NCI-H2227 treated with DMSO at 0.1 percent for 48 hours (cell line): Measurements from ENCODE around the gene DOK3.

ENCODE experiments used
- DNase-seq: peaks from one replicate; lab custom pipeline; 2025; lab: John Stamatoyannopoulos, UW

Gene DOK3

DNA sequence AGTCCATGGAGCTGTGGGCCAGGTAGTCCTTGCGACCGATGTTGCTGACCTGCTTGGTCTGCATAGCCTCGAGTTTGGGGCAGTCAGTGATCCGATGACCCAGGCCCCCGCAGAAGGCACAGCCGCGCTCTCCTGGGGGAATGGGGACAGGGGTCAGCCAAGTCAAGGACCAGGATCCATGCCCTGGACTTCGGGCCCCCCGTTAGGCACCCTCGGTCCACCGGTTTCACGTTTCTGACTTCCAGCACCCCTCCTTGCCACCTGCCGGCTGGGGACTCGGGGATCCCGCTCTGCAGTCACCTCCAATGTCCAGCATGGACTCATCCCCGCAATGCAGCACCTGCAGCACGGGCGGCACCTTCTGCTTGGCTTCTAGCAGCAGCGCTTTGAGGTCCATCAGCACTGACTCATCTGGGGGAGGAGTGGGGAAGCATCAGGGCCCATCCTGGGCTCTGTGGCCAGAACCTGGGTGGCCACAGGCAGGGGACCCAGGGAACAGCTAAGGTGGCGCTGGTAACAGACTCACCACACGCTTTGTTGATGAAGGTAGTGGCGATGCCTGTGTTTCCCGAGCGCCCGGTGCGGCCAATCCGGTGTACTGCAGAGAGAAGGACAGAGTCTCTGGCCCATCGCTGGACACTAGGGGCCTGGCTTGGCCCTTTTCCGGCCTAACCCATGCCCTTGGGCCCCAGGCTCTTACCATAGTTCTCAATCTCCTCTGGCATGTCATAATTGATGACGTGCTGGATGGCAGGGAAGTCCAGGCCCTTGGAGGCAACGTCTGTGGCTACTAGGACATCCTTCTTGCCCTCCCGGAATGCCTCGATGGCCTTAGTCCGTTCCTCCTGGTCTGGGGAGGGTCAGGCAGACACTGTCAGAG lies 2.4 kb upstream of the DOK3 start:
- DNase-seq = no peak

DNA sequence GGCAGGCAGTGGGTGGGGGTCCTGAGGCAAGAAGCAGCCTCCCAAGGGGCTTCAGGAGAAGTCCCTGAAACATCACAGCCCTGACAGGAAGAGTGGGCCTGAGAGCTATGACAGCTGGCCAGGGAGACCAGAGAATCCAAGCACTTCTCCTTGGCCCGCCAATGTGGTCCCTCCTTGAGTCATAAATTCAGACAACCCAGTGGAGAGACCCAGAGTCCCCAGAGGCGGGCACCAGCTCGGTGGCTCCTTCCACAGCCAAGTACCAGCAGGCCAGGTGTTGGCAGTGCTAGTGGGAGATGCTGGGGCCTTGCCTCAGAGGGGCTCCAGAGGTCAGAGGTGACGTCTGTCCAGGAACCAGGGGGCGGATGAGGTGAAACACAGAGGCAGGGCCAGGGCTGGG lies 1.6 kb upstream of the DOK3 start:
- no peak for DNase-seq

DNA sequence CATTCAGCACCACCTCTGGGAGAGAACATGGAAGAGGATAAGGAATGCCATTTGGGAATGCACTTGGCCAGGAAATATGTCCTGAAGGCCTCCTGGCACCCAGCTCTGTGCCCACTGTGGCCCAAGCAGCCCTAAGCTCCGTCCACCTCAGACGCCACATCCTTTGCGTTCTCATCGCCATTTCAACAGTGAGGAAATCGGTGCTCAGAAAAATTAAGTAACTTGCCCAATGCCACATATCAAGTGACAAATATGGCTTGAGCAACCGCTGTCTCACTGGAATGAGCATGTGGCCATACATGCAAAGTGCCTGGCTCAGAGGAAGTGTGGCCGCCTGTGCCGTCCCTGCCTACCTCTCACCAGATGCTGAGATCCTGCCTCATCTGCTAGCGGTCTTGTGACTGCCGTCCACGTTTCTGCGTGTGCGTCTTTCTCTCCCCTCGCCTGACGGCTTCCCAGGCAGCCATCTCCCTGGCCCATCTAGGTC lies 984 bp upstream of the DOK3 start:
- no peak for DNase-seq

DNA sequence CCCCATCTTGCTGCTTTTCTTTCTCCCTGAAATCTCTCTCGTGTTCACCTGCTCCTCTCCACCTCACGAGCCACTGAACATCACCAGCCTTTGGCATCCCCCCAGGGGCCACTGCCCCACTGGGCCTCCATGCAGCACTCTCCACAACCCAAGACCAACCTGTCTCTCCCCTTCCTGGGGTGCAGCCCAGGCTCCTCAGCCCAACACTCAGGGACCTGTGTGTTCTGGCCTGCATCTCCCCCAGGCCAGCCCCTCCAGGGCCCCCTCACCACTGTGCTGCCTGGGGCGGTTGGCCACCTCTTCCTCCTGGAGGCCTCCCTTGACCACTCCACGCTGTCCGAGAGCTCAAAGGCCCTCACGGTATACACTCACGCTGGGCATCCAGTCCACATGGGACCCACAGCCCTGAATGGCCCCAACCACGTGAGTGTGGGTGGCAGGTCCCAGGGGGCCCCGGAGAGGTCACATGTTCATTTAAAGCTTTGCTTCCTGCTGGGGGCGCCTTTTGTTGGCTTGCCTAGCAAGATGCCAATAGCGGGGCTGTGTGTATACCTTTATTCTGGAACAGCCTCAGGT lies 453 bp upstream of the DOK3 start:
- no peak for DNase-seq

- DNase-seq = no peak
Observed at GRCh38 chr5:177508837-177509236, 789 bp downstream of the DOK3 start.

- DNase-seq = no peak
Observed at GRCh38 chr5:177508221-177508611, 1.4 kb downstream of the DOK3 start.

DNA sequence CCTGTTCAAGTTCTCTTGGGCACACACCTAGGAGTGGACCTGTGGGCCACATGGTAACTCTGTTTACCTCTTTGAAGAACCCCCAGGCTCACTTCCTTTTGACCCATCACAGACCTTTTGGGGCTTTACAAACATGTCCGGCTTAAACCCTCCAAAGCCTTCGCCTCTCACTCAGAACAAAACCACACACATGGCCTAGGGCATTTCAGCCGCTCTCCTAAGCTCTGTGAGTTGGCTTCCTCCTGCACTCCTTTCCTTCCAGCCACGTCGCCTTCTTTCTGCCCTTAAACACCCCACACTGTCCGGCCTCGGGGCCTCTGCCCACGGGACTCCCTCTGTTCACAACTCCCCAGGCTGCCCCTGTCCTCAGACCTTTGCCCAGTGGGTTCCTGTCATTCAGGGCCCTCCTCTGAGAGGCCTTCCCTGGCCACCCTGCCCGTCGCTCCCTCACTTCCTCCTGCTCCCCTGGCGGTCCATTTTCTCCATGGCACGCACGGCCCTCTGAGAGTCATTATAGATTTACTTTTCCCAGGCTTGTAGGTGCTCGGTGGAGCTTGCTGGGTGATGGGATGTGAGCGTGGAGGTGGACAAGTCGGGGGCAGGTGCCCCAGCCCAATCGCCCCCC lies 1.9 kb downstream of the DOK3 start:
- DNase-seq = no peak

DNA sequence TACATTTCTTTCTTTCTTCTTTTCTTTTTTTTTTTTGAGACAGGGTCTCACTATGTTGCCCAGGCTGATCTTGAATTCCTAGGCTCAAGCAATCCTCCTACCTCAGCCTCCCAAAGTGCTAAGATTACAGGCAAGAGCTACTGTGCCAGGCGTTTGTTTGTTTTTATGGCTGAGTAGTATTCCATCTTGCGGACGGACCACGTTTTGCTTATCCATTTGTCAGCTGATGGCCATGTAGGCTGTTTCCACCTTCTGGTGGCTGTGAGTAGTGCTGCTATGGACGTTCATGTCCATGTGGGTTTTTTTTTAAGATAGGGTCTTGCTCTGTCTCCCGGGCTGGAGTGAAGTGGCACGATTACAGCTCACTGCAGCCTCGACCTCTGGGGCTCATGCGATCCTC lies 2.5 kb downstream of the DOK3 start:
- no peak for DNase-seq

- DNase-seq = no peak
Observed at GRCh38 chr5:177505075-177505474, 4.6 kb downstream of the DOK3 start.

DNA sequence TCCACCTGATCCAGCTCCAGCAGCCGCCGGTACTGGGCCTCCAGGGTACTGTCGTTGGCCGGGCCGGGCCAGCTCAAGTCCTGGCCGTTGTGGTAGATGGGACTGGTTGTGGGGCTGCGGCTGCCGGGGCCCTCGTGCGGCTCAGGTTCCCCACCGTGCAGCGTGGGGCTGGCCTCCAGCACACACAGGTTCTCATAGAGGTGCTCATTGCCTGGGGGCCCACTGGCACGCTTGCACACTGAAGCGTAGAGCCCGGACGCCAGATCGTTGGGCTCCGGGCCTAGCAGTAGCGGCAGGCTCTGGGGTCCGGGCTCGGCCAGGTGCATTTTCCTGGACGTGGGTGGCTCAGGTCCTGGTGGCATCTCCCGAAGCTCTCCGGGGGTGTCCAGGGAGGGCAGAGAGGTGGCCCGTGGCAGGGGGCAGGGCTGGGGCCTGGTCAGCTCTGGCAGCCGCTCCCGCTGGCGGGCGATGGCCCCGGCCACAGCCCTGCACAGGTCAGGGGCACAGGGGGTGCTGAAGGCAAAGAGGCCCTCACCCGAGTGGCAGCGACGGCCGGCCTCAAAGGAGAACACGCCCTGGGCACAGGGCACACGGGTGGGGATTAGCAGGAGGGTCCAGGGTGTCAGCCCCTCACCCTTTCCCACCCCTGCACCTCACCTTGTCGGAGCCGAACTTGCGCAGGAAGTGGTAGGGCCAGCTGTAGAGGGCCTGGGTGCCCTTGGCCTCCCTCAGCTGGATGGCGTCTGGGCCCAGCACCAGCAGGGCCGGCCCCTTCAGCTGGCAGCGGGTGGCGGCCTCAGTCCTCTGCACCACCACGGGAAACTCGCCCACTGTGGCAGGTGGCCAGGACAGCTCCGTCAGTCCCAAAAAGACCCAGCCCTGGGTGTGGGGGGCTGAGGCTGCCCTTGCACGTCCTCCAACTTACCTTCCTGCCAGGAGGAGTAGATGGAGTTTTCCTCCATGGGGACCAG lies 5.3 kb downstream of the DOK3 start:
- DNase-seq = no peak

- no peak for DNase-seq
Observed at GRCh38 chr5:177503351-177504085, 6.1 kb downstream of the DOK3 start.

- no peak for DNase-seq
Observed at GRCh38 chr5:177502886-177503285, 6.7 kb downstream of the DOK3 start.

- DNase-seq = no peak
Observed at GRCh38 chr5:177501874-177502678, 7.5 kb downstream of the DOK3 start.

GRCh38 chr5:177500685-177501522 lies 8.7 kb downstream of the DOK3 start:
- peak; percentile 27 for DNase-seq

DNA sequence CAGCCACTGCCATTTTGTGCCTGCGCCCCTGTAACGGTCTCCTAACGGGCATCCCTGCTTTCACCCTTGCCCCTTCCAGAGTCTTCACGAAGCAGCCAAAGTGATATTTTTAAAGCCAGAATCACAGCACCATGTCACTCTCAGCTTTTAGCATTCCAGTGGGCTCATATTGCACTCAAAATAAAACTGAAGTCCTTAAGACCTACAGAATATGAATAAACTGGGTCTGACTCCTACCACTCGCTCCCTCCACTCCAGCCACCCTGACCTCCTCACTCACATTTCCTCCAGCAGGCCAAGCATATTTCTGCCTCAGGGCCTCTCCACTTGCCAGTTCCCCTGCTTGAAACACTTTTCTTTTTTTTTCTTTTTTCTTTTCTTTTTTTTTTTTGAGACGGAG lies 9.8 kb downstream of the DOK3 start:
- no peak for DNase-seq

DNA sequence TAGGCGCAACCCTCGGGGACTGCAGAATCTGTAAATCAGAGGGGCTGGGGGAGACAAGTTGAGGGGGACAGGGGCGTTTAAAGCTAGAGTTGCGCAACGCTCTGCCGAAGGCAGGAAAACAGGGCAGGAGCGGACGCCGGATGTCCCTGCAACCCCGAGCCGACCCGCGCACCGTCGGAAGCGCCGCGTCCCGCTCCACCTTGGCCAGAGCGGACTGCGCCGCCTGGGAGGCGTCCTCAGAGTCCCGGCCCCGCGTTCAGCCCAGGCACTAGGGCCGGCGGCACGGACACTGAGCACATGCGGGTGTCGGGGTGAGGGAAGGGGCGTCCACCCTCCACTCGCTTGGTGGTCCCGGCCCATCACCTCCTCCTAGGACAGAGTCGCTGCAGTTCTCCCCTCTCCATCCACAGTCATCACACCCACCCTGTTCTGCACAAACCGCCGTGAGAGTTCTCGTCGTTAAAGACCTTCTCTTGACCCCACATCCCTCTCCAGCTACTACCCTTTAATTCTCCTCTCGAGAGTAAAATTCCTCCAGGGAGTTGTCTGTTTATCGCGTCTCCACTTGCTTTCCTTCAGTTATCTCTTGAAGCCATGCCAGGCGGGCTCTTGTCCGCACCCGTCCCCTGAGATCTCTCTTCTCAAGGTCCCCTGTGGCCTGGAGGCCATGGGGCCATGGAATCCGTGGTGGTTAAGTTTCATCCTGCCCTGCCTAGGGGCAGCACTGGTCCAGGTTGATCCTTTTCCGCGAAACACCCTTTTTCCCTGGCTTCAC lies 11.4 kb downstream of the DOK3 start:
- DNase-seq = no peak

GRCh38 chr5:177497292-177498012 lies 12.2 kb downstream of the DOK3 start, which contains the start of gene PDLIM7:
Gene PDLIM7, minus strand, starts transcription at chr5:177497604. Its CDS starts 1,092 bp downstream, at chr5:177496512.
- DNase-seq = peak; percentile 90
